Activated naive CD4-positive, alpha-beta T cell treated with anti-CD3 and anti-CD28 coated beads, Interleukin-2, amount 50 U/mL, for 24 hours (primary cell): ENCODE results near the gene MATR3.

Experiments
- H3K27ac Mint-ChIP-seq: one replicate; pipeline ENCODE4 v1.8.0; 2021; ENCODE audit warnings: mild to moderate bottlenecking, mixed read lengths
- H3K27me3 Mint-ChIP-seq: one replicate; pipeline ENCODE4 v1.8.0; 2021; ENCODE audit warnings: mixed read lengths
- H3K36me3 Mint-ChIP-seq: one replicate; pipeline ENCODE4 v1.8.0; 2021; ENCODE audit warnings: mixed read lengths
- H3K4me1 Mint-ChIP-seq: one replicate; pipeline ENCODE4 v1.8.0; 2021; ENCODE audit warnings: mixed read lengths
- H3K4me3 Mint-ChIP-seq: one replicate; pipeline ENCODE4 v1.8.0; 2021; ENCODE audit warnings: mild to moderate bottlenecking, mixed read lengths
- H3K9me3 Mint-ChIP-seq: one replicate; pipeline ENCODE4 v1.8.0; 2021; ENCODE audit warnings: mixed read lengths

The MATR3 gene

GRCh38 chr5:139293507-139294373 lies at the start of gene MATR3:
MATR3 (plus strand) TSS chr5:139293740; CDS start chr5:139307416, 13,676 bp downstream.
- Mint-ChIP-seq H3K36me3 (peaks cover 14% of the 10 kb centered on the region), H3K4me1 (peaks cover 40% of the 10 kb centered on the region), H3K9me3 (no peaks in the 10 kb centered on the region)

GRCh38 chr5:139245637-139246339 lies 47.8 kb upstream of the MATR3 start:
- peak overlapping the region; percentile 76 for H3K27ac Mint-ChIP-seq
- no peaks in the 10 kb centered on the region for H3K36me3 Mint-ChIP-seq
- H3K4me3 Mint-ChIP-seq = peak overlapping the region; percentile 3
- no peaks in the 10 kb centered on the region for H3K9me3 Mint-ChIP-seq
- no peaks in the 10 kb centered on the region for H3K27me3 Mint-ChIP-seq
- H3K4me1 Mint-ChIP-seq = peaks cover 20% of the 10 kb centered on the region

More at GRCh38 chr5:139293507-139294373, at the start of gene MATR3:
- Mint-ChIP-seq H3K4me3 (peak within 1 kb of the TSS; percentile 95), H3K27ac (peak within 1 kb of the TSS; percentile 98), H3K27me3 (no peaks in the 10 kb centered on the region)

GRCh38 chr5:139246394-139246793 lies 47.1 kb upstream of the MATR3 start:
- H3K27ac Mint-ChIP-seq = peak overlapping the region; percentile 76

GRCh38 chr5:139248826-139249453 lies 44.6 kb upstream of the MATR3 start:
- Mint-ChIP-seq H3K4me1 (peaks cover 20% of the 10 kb centered on the region), H3K36me3 (no peaks in the 10 kb centered on the region), H3K27me3 (no peaks in the 10 kb centered on the region), H3K27ac (no peak overlapping the region), H3K9me3 (no peaks in the 10 kb centered on the region), H3K4me3 (no peak overlapping the region)

More at GRCh38 chr5:139246394-139246793, 47.1 kb upstream of the MATR3 start:
- Mint-ChIP-seq H3K36me3 (no peaks in the 10 kb centered on the region), H3K4me1 (peaks cover 20% of the 10 kb centered on the region), H3K9me3 (no peaks in the 10 kb centered on the region), H3K4me3 (peak overlapping the region; percentile 3), H3K27me3 (no peaks in the 10 kb centered on the region)

GRCh38 chr5:139251281-139251687 lies 42.3 kb upstream of the MATR3 start:
- H3K36me3 Mint-ChIP-seq = no peaks in the 10 kb centered on the region
- peak overlapping the region; percentile 57 for H3K27ac Mint-ChIP-seq
- H3K4me1 Mint-ChIP-seq = peaks cover 11% of the 10 kb centered on the region
- H3K27me3 Mint-ChIP-seq = no peaks in the 10 kb centered on the region
- no peaks in the 10 kb centered on the region for H3K9me3 Mint-ChIP-seq
- no peak overlapping the region for H3K4me3 Mint-ChIP-seq

GRCh38 chr5:139251695-139252288 lies 41.7 kb upstream of the MATR3 start:
- no peaks in the 10 kb centered on the region for H3K36me3 Mint-ChIP-seq
- no peaks in the 10 kb centered on the region for H3K9me3 Mint-ChIP-seq
- H3K27ac Mint-ChIP-seq = no peak overlapping the region
- H3K4me3 Mint-ChIP-seq = no peak overlapping the region
- H3K4me1 Mint-ChIP-seq = peaks cover 6% of the 10 kb centered on the region
- H3K27me3 Mint-ChIP-seq = no peaks in the 10 kb centered on the region

GRCh38 chr5:139253115-139253514 lies 40.4 kb upstream of the MATR3 start:
- Mint-ChIP-seq H3K4me3 (no peak overlapping the region), H3K9me3 (no peaks in the 10 kb centered on the region)

GRCh38 chr5:139256820-139257219 lies 36.7 kb upstream of the MATR3 start:
- Mint-ChIP-seq H3K4me1 (peaks cover 2% of the 10 kb centered on the region), H3K27ac (no peak overlapping the region), H3K27me3 (peaks cover 1% of the 10 kb centered on the region), H3K9me3 (no peaks in the 10 kb centered on the region), H3K4me3 (no peak overlapping the region), H3K36me3 (no peaks in the 10 kb centered on the region)

More at GRCh38 chr5:139253115-139253514, 40.4 kb upstream of the MATR3 start:
- no peaks in the 10 kb centered on the region for H3K36me3 Mint-ChIP-seq
- H3K4me1 Mint-ChIP-seq = no peaks in the 10 kb centered on the region
- no peaks in the 10 kb centered on the region for H3K27me3 Mint-ChIP-seq
- no peak overlapping the region for H3K27ac Mint-ChIP-seq

GRCh38 chr5:139262059-139262741 lies 31.3 kb upstream of the MATR3 start:
- H3K27me3 Mint-ChIP-seq = peaks cover 1% of the 10 kb centered on the region
- H3K9me3 Mint-ChIP-seq = no peaks in the 10 kb centered on the region

GRCh38 chr5:139262742-139263445 lies 30.6 kb upstream of the MATR3 start:
- Mint-ChIP-seq H3K36me3 (no peaks in the 10 kb centered on the region), H3K27me3 (peaks cover 1% of the 10 kb centered on the region), H3K4me1 (peaks cover 8% of the 10 kb centered on the region), H3K4me3 (no peak overlapping the region), H3K9me3 (no peaks in the 10 kb centered on the region), H3K27ac (no peak overlapping the region)

More at GRCh38 chr5:139262059-139262741, 31.3 kb upstream of the MATR3 start:
- Mint-ChIP-seq H3K4me1 (peaks cover 8% of the 10 kb centered on the region), H3K4me3 (no peak overlapping the region), H3K36me3 (no peaks in the 10 kb centered on the region), H3K27ac (no peak overlapping the region)

- H3K27ac Mint-ChIP-seq = no peak overlapping the region
- H3K9me3 Mint-ChIP-seq = no peaks in the 10 kb centered on the region
- H3K4me3 Mint-ChIP-seq = no peak overlapping the region
- no peaks in the 10 kb centered on the region for H3K36me3 Mint-ChIP-seq
- peaks cover 1% of the 10 kb centered on the region for H3K27me3 Mint-ChIP-seq
- H3K4me1 Mint-ChIP-seq = peaks cover 12% of the 10 kb centered on the region
Measured at GRCh38 chr5:139263536-139263935, 30.0 kb upstream of the MATR3 start.

- H3K27ac Mint-ChIP-seq = no peak overlapping the region
- no peaks in the 10 kb centered on the region for H3K9me3 Mint-ChIP-seq
- peaks cover 12% of the 10 kb centered on the region for H3K4me1 Mint-ChIP-seq
- no peak overlapping the region for H3K4me3 Mint-ChIP-seq
- peaks cover 1% of the 10 kb centered on the region for H3K27me3 Mint-ChIP-seq
- no peaks in the 10 kb centered on the region for H3K36me3 Mint-ChIP-seq
Measured at GRCh38 chr5:139263946-139264345, 29.6 kb upstream of the MATR3 start.

GRCh38 chr5:139265001-139265400 lies 28.5 kb upstream of the MATR3 start:
- peaks cover 12% of the 10 kb centered on the region for H3K4me1 Mint-ChIP-seq
- no peaks in the 10 kb centered on the region for H3K36me3 Mint-ChIP-seq
- no peaks in the 10 kb centered on the region for H3K27me3 Mint-ChIP-seq
- no peaks in the 10 kb centered on the region for H3K9me3 Mint-ChIP-seq
- H3K4me3 Mint-ChIP-seq = no peak overlapping the region
- H3K27ac Mint-ChIP-seq = no peak overlapping the region

GRCh38 chr5:139266236-139266635 lies 27.3 kb upstream of the MATR3 start:
- Mint-ChIP-seq H3K9me3 (no peaks in the 10 kb centered on the region), H3K36me3 (no peaks in the 10 kb centered on the region), H3K27ac (no peak overlapping the region), H3K4me1 (peaks cover 12% of the 10 kb centered on the region), H3K4me3 (no peak overlapping the region), H3K27me3 (no peaks in the 10 kb centered on the region)
